ENCODE measurements around the gene FAM20B. TPM values are rescaled to one million over a fixed set of nuclear protein-coding genes. Genes with fewer than 3 reads are reported as not detected.

Gene FAM20B
- total and polyA plus RNA-seq, 2 experiments from 2014 or later, result 5.3 to 22.5 TPM

DNA sequence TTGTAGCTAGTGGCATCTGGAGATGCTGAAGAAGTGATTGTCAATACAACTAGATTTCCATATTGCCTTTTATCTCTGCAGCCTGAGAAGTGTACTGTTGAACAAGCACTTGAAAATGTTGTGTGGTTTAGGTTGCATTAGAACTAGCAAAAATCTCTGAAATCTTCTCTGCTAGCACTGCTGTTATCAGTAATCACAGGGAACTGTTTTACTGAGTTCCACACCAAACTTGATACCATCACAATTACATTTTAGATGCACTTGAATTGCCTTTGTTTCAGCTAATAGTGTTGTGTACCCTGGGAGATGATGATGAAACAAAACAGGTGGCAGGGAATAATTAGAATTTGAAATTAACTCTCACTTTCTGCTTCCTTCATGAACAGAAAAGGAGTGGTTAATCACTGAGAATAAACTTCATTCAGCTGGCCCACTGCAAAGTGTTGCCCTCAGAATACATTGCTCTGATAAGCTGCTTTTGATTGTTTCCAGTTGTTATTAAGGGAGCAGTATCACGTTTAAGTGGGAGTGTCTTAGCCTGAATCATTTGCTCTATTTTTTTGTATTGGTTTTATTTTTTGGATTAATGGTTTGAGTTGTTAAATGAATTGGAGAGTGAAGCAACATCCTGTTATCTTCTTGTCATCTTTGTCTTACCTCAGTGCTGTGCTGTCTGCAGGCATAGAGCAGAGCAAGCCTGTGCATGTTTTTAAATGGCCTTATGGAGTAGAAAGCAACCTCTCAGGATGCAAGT lies 13.0 kb downstream of the FAM20B start:
- H3K36me3 ChIP-seq (ENCODE audit: insufficient read depth), result no peaks in the 10 kb centered on the region
- no peaks in the 10 kb centered on the region for H4K20me1 ChIP-seq (replicated peaks; ENCODE audit: insufficient read depth)
- H3K27me3 Mint-ChIP-seq (ENCODE audit: insufficient read depth, low read depth, poor library complexity), result peaks cover 7% of the 10 kb centered on the region
- H2AFZ ChIP-seq, result no peak overlapping the region
- peak overlapping the region; percentile 67; the same call in 1 of the 2 replicates for H3K27ac Mint-ChIP-seq
- H3K27me3 ChIP-seq (ENCODE audit: insufficient read depth), result no peaks in the 10 kb centered on the region
- H3K36me3 Mint-ChIP-seq (ENCODE audit: low read depth), result peaks cover 29% of the 10 kb centered on the region; the same call in 2 of the 3 replicates
- peaks cover 29% of the 10 kb centered on the region for H3K4me1 Mint-ChIP-seq
- no peaks in the 10 kb centered on the region for H3F3A ChIP-seq (replicated peaks; ENCODE audit: low read depth)
- peaks cover 19% of the 10 kb centered on the region for H3K4me1 ChIP-seq (ENCODE audit: insufficient read depth)
- H3K9me3 Mint-ChIP-seq, result peaks cover 21% of the 10 kb centered on the region
- no peak overlapping the region for H3K27ac ChIP-seq (ENCODE audit: low read depth)
- H3K4me2 ChIP-seq, result no peak overlapping the region
- no peak overlapping the region for H3K4me3 Mint-ChIP-seq
- H3K4me3 ChIP-seq, result no peak overlapping the region
- TF ChIP-seq NANOG (IDR thresholded peaks at IDR 0.05; ENCODE audit: borderline replicate concordance) (no peak), POLR2AphosphoS5 (IDR thresholded peaks at IDR 0.05; ENCODE audit: low read depth) (no peak), STAT1 (IDR thresholded peaks at IDR 0.05; ENCODE audit: unreplicated experiment) (no peak), ZNF114 (CRISPR knock-in tag; IDR thresholded peaks at IDR 0.05) (no peak), ZNF331 (CRISPR knock-in tag; IDR thresholded peaks at IDR 0.05; ENCODE audit: low read depth) (no peak), EZH2phosphoT487 (IDR thresholded peaks at IDR 0.05; ENCODE audit: unreplicated experiment) (no peak), CREB1 (CRISPR knock-in tag; IDR thresholded peaks at IDR 0.05; ENCODE audit: low read depth) (no peak), EZH2 (IDR thresholded peaks at IDR 0.05; ENCODE audit: low read depth, unreplicated experiment) (no peak), JUNB (IDR thresholded peaks at IDR 0.05; ENCODE audit: unreplicated experiment) (no peak)
- TF ChIP-seq, protein P1, sequence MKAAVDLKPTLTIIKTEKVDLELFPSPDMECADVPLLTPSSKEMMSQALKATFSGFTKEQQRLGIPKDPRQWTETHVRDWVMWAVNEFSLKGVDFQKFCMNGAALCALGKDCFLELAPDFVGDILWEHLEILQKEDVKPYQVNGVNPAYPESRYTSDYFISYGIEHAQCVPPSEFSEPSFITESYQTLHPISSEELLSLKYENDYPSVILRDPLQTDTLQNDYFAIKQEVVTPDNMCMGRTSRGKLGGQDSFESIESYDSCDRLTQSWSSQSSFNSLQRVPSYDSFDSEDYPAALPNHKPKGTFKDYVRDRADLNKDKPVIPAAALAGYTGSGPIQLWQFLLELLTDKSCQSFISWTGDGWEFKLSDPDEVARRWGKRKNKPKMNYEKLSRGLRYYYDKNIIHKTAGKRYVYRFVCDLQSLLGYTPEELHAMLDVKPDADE (IDR thresholded peaks at IDR 0.05), result no peak
- TF ChIP-seq, protein P2, sequence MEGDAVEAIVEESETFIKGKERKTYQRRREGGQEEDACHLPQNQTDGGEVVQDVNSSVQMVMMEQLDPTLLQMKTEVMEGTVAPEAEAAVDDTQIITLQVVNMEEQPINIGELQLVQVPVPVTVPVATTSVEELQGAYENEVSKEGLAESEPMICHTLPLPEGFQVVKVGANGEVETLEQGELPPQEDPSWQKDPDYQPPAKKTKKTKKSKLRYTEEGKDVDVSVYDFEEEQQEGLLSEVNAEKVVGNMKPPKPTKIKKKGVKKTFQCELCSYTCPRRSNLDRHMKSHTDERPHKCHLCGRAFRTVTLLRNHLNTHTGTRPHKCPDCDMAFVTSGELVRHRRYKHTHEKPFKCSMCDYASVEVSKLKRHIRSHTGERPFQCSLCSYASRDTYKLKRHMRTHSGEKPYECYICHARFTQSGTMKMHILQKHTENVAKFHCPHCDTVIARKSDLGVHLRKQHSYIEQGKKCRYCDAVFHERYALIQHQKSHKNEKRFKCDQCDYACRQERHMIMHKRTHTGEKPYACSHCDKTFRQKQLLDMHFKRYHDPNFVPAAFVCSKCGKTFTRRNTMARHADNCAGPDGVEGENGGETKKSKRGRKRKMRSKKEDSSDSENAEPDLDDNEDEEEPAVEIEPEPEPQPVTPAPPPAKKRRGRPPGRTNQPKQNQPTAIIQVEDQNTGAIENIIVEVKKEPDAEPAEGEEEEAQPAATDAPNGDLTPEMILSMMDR (conservative IDR thresholded peaks at IDR 0.05; ENCODE audit: low read depth in 2 of 2), result no peak
- TF ChIP-seq, protein P3, sequence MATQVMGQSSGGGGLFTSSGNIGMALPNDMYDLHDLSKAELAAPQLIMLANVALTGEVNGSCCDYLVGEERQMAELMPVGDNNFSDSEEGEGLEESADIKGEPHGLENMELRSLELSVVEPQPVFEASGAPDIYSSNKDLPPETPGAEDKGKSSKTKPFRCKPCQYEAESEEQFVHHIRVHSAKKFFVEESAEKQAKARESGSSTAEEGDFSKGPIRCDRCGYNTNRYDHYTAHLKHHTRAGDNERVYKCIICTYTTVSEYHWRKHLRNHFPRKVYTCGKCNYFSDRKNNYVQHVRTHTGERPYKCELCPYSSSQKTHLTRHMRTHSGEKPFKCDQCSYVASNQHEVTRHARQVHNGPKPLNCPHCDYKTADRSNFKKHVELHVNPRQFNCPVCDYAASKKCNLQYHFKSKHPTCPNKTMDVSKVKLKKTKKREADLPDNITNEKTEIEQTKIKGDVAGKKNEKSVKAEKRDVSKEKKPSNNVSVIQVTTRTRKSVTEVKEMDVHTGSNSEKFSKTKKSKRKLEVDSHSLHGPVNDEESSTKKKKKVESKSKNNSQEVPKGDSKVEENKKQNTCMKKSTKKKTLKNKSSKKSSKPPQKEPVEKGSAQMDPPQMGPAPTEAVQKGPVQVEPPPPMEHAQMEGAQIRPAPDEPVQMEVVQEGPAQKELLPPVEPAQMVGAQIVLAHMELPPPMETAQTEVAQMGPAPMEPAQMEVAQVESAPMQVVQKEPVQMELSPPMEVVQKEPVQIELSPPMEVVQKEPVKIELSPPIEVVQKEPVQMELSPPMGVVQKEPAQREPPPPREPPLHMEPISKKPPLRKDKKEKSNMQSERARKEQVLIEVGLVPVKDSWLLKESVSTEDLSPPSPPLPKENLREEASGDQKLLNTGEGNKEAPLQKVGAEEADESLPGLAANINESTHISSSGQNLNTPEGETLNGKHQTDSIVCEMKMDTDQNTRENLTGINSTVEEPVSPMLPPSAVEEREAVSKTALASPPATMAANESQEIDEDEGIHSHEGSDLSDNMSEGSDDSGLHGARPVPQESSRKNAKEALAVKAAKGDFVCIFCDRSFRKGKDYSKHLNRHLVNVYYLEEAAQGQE (IDR thresholded peaks at IDR 0.05; ENCODE audit: unreplicated experiment), result no peak
- TF ChIP-seq, protein P4, sequence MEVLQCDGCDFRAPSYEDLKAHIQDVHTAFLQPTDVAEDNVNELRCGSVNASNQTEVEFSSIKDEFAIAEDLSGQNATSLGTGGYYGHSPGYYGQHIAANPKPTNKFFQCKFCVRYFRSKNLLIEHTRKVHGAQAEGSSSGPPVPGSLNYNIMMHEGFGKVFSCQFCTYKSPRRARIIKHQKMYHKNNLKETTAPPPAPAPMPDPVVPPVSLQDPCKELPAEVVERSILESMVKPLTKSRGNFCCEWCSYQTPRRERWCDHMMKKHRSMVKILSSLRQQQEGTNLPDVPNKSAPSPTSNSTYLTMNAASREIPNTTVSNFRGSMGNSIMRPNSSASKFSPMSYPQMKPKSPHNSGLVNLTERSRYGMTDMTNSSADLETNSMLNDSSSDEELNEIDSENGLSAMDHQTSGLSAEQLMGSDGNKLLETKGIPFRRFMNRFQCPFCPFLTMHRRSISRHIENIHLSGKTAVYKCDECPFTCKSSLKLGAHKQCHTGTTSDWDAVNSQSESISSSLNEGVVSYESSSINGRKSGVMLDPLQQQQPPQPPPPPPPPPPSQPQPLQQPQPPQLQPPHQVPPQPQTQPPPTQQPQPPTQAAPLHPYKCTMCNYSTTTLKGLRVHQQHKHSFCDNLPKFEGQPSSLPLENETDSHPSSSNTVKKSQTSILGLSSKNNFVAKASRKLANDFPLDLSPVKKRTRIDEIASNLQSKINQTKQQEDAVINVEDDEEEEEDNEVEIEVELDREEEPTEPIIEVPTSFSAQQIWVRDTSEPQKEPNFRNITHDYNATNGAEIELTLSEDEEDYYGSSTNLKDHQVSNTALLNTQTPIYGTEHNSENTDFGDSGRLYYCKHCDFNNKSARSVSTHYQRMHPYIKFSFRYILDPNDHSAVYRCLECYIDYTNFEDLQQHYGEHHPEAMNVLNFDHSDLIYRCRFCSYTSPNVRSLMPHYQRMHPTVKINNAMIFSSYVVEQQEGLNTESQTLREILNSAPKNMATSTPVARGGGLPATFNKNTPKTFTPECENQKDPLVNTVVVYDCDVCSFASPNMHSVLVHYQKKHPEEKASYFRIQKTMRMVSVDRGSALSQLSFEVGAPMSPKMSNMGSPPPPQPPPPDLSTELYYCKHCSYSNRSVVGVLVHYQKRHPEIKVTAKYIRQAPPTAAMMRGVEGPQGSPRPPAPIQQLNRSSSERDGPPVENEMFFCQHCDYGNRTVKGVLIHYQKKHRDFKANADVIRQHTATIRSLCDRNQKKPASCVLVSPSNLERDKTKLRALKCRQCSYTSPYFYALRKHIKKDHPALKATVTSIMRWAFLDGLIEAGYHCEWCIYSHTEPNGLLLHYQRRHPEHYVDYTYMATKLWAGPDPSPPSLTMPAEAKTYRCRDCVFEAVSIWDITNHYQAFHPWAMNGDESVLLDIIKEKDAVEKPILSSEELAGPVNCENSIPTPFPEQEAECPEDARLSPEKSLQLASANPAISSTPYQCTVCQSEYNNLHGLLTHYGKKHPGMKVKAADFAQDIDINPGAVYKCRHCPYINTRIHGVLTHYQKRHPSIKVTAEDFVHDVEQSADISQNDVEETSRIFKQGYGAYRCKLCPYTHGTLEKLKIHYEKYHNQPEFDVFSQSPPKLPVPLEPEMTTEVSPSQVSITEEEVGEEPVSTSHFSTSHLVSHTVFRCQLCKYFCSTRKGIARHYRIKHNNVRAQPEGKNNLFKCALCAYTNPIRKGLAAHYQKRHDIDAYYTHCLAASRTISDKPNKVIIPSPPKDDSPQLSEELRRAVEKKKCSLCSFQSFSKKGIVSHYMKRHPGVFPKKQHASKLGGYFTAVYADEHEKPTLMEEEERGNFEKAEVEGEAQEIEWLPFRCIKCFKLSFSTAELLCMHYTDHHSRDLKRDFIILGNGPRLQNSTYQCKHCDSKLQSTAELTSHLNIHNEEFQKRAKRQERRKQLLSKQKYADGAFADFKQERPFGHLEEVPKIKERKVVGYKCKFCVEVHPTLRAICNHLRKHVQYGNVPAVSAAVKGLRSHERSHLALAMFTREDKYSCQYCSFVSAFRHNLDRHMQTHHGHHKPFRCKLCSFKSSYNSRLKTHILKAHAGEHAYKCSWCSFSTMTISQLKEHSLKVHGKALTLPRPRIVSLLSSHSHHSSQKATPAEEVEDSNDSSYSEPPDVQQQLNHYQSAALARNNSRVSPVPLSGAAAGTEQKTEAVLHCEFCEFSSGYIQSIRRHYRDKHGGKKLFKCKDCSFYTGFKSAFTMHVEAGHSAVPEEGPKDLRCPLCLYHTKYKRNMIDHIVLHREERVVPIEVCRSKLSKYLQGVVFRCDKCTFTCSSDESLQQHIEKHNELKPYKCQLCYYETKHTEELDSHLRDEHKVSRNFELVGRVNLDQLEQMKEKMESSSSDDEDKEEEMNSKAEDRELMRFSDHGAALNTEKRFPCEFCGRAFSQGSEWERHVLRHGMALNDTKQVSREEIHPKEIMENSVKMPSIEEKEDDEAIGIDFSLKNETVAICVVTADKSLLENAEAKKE (CRISPR knock-in tag; IDR thresholded peaks at IDR 0.05), result no peak
- DNase-seq (ENCODE audit: low spot score) (no peak), ATAC-seq (no peak)
- peaks cover 71% of the 10 kb centered on the region for H3K79me2 ChIP-seq (replicated peaks; ENCODE audit: insufficient read depth)
- H3K9me2 ChIP-seq (ENCODE audit: insufficient read depth), result no peaks in the 10 kb centered on the region

Data from GM23338 (cell line).